Naive thymus-derived CD4-positive, alpha-beta T cell (primary cell): ENCODE data around the gene GPRIN1. TPM values are rescaled to one million over a fixed set of nuclear protein-coding genes. Genes with fewer than 3 reads are reported as not detected.
"Not testable (repeated sequence)": the region's sequence is repeated elsewhere in the genome, so short reads cannot be mapped to it uniquely, and the experiment has no call there.

Source experiments
- ATAC-seq: fragments of 150-1000 bp; cut with Tn5 transposase; 2 replicates; pipeline ENCODE4 v1.10.0; 2021; ENCODE audit warnings: mild to moderate bottlenecking, moderate library complexity
- CTCF ChIA-PET: fragments of 350-600 bp; sonication (Branson Sonifier 250); formaldehyde crosslinking; loops from one replicate; lab custom pipeline; 2021; ENCODE audit warnings: antibody characterized with exemption; lab: Charles Lee
- POLR2A ChIA-PET: fragments of 350-600 bp; sonication (Branson Sonifier 250); formaldehyde crosslinking; loops from one replicate; lab custom pipeline; 2021; ENCODE audit warnings: antibody characterized with exemption, inconsistent platforms; lab: Charles Lee
- DNase-seq, 9 donors: peaks; one replicate each; pipeline versions ENCODE4 v3.0.0 to v3.0.0-alpha.2; 2020 to 2022; ENCODE audit warnings: mixed read lengths in 1 of 9
- H3K27ac ChIP-seq: one replicate; pipeline ENCODE4 v1.7.0; 2013; ENCODE audit warnings: mild to moderate bottlenecking, low read depth, low read length, moderate library complexity
- H3K27me3 ChIP-seq, 2 donors: one replicate each; pipeline ENCODE4 v1.7.0; 2013; ENCODE audit warnings: low read length in 2 of 2, mild to moderate bottlenecking in 2 of 2, moderate library complexity in 2 of 2; ENCODE audit not compliant: control insufficient read depth in 2 of 2, insufficient read depth in 2 of 2
- H3K36me3 ChIP-seq, 3 experiments: 1 replicate in 2 of 3; 2 replicates in 1 of 3; pipeline ENCODE4 v1.7.0; 2013; ENCODE audit warnings: low read length in 3 of 3, mild to moderate bottlenecking in 3 of 3, moderate library complexity in 1 of 3; ENCODE audit not compliant: insufficient read depth in 3 of 3, control insufficient read depth in 2 of 3
- H3K4me1 ChIP-seq, 2 donors: one replicate each; pipeline ENCODE4 v1.7.0; 2013; ENCODE audit warnings: low read length in 2 of 2, mild to moderate bottlenecking in 2 of 2, moderate library complexity in 1 of 2; ENCODE audit not compliant: control insufficient read depth in 2 of 2, insufficient read depth in 2 of 2
- H3K4me3 ChIP-seq: 2 replicates; pipeline ENCODE4 v1.7.0; 2013; ENCODE audit warnings: mild to moderate bottlenecking, low read length
- H3K9me3 ChIP-seq, 3 experiments: 1 replicate in 2 of 3; 2 replicates in 1 of 3; pipeline ENCODE4 v1.7.0; 2013; ENCODE audit warnings: low read length in 3 of 3; ENCODE audit not compliant: control insufficient read depth in 2 of 3
- H3K27ac Mint-ChIP-seq, 9 donors: one replicate each; pipeline ENCODE4 v1.8.0; 2020 to 2022; ENCODE audit warnings: mixed read lengths in 9 of 9, mild to moderate bottlenecking in 8 of 9, moderate library complexity in 5 of 9, inconsistent platforms in 2 of 9
- H3K27me3 Mint-ChIP-seq, 5 donors: one replicate each; pipeline ENCODE4 v1.8.0; 2021 to 2022; ENCODE audit warnings: mixed read lengths in 5 of 5, mild to moderate bottlenecking in 1 of 5
- H3K36me3 Mint-ChIP-seq, 5 donors: one replicate each; pipeline ENCODE4 v1.8.0; 2020 to 2022; ENCODE audit warnings: mixed read lengths in 5 of 5, mild to moderate bottlenecking in 3 of 5, inconsistent platforms in 1 of 5
- H3K4me1 Mint-ChIP-seq, 7 donors: one replicate each; pipeline ENCODE4 v1.8.0; 2020 to 2022; ENCODE audit warnings: mixed read lengths in 7 of 7, mild to moderate bottlenecking in 3 of 7, inconsistent platforms in 1 of 7
- H3K4me3 Mint-ChIP-seq, 10 donors: one replicate each; pipeline ENCODE4 v1.8.0; 2020 to 2022; ENCODE audit warnings: mild to moderate bottlenecking in 10 of 10, mixed read lengths in 10 of 10, moderate library complexity in 6 of 10, inconsistent platforms in 2 of 10
- H3K9me3 Mint-ChIP-seq, 11 donors: one replicate each; pipeline ENCODE4 v1.8.0; 2020 to 2022; ENCODE audit warnings: mixed read lengths in 11 of 11, mild to moderate bottlenecking in 4 of 11, inconsistent platforms in 1 of 11, moderate library complexity in 1 of 11
- intact Hi-C, 2 donors: fragments of 100-400 bp; cut with micrococcal nuclease; formaldehyde crosslinking; loops; one replicate each; pipeline ENCODE4 v1.15.1; 2023
- polyA plus RNA-seq, 2 donors: library from polyadenylated mRNA; unstranded; fragments of 300-500 nt; fragmentation: Illumina TruSeq; gene quantifications; one replicate each; pipeline ENCODE4 v1.2.3, GENCODE V29; 2021
- total RNA-seq, 6 experiments: library from RNA in 5 of 6; stranded (reverse) in 5 of 6; gene quantifications; 1 replicate in 5 of 6; 2 replicates in 1 of 6; pipeline ENCODE4 v1.2.3 and lab custom pipeline; 2021 to 2026

Gene GPRIN1
- total and polyA plus RNA-seq, 7 experiments from 2014 or later, result 0.08 to 2.3 (median 0.32) TPM; not detected in 3

- H3K4me3 ChIP-seq, H3K36me3 Mint-ChIP-seq, ATAC-seq, H3K4me1 Mint-ChIP-seq, H3K9me3 Mint-ChIP-seq, DNase-seq, H3K27me3 ChIP-seq, H3K27ac Mint-ChIP-seq, H3K36me3 ChIP-seq, POLR2A ChIA-PET, H3K9me3 ChIP-seq, H3K4me1 ChIP-seq, H3K27ac ChIP-seq: not testable (repeated sequence)
- Mint-ChIP-seq H3K4me3 (peak overlapping the region in 1 of 10 donors; percentile 41), H3K27me3 (peaks cover 0 to 11% (median 0%) of the 10 kb centered on the region in 5 donors)
- intact Hi-C loops, result loop anchor here in 1 of 2 donors (5.0 kb wide), 1 partner anchor 363 kb away; the partner anchor contains the start of gene SIMC1
- CTCF ChIA-PET, result interaction anchor here (0.6 kb wide), 1 partner anchor 12 kb away, joined by 3 read pairs; no protein-coding TSS in a partner anchor
Observed at GRCh38 chr5:176599749-176600430, 10.1 kb downstream of the GPRIN1 start.

GRCh38 chr5:176597417-176598389 lies 12.3 kb downstream of the GPRIN1 start:
- no peaks in the 10 kb centered on the region for H3K27me3 ChIP-seq
- H3K27me3 Mint-ChIP-seq, result peaks cover 0 to 8% (median 0%) of the 10 kb centered on the region in 5 donors
- H3K9me3 Mint-ChIP-seq, result no peaks in the 10 kb centered on the region
- H3K4me1 Mint-ChIP-seq, result peaks cover 4 to 8% (median 6%) of the 10 kb centered on the region in 7 donors
- ATAC-seq (no peak), DNase-seq (peak in 2 of 9 donors; percentile 17 to 20)
- H3K9me3 ChIP-seq, result no peaks in the 10 kb centered on the region
- H3K27ac Mint-ChIP-seq, result no peak overlapping the region
- CTCF ChIA-PET, result interaction anchor here (0.6 to 2.8 kb wide), 5 partner anchors 19 to 868 kb away, joined by 3 to 20 read pairs (median 4); partner anchors contain the start of gene CLTB
- peak overlapping the region; percentile 21 for H3K27ac ChIP-seq
- no peaks in the 10 kb centered on the region for H3K36me3 ChIP-seq
- no peaks in the 10 kb centered on the region for H3K36me3 Mint-ChIP-seq
- POLR2A ChIA-PET, result interaction anchor here (1.1 kb wide), 1 partner anchor 53 kb away, joined by 3 read pairs; no protein-coding TSS in a partner anchor
- H3K4me1 ChIP-seq, result peaks cover 7% of the 10 kb centered on the region in 2 donors
- intact Hi-C loops, result loop anchor here (1.0 to 5.0 kb wide), 9 partner anchors 12 to 360 kb away; partner anchors contain the start of genes CLTB (in 2 of the 2), RNF44 (in 2 of the 2), KIAA1191 (in 1 of the 2) and SIMC1 (in 1 of the 2)
- peak overlapping the region; percentile 37 for H3K4me3 ChIP-seq
- peak overlapping the region; percentile 11 to 80 (median 46) for H3K4me3 Mint-ChIP-seq

DNA sequence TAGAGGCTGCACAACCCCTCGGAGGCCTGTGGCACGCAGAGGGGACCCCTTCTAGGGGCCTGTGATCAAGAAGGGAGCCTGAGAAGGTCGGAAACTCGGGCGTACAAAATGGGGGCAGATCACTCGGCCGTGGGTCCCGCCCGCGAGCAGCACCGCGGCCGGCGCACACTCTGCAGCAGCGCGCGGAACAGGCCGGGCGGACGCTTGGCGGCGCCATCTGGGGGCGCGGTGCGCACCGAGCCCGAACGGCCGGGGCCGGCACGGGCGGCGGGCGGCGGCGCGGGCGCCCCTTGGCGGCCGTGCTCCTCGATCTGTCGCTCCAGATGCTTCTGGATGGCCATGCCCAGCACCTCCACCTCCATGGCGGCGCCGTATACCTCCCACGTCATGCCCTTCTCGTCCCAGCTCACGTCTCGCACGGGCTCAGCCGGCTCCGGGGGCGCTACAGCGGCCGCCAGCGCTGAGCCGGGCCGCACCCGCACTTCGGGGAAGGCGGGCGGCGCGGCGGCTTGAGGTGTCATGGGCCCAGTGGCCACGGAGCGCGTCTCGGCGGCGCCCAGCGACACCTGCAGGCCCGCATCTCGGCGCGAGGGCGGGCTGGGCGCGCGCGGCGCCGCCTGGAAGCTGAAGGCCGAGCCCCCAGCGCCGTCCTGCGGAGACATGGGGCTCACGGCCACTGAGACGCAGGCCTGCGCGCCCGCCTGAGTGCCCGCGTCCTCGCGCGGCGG lies 13.1 kb downstream of the GPRIN1 start:
- ChIA-PET POLR2A (interaction anchor here (1.1 kb wide), 1 partner anchor 53 kb away, joined by 3 read pairs; no protein-coding TSS in a partner anchor), CTCF (interaction anchor here (0.6 to 2.8 kb wide), 11 partner anchors 18 to 867 kb away, joined by 3 to 20 read pairs (median 3); partner anchors contain the start of genes CLTB, FAF2 and TSPAN17)
- peak overlapping the region; percentile 21 for H3K27ac ChIP-seq
- Mint-ChIP-seq H3K36me3 (no peaks in the 10 kb centered on the region), H3K27me3 (peaks cover 0 to 4% (median 0%) of the 10 kb centered on the region in 5 donors), H3K27ac (peak overlapping the region in 7 of 9 donors; percentile 36 to 75 (median 50)), H3K4me1 (peaks cover 4 to 8% (median 6%) of the 10 kb centered on the region in 7 donors), H3K9me3 (no peaks in the 10 kb centered on the region), H3K4me3 (peak overlapping the region; percentile 69 to 83 (median 79))
- peak overlapping the region; percentile 41 for H3K4me3 ChIP-seq
- H3K27me3 ChIP-seq, result no peaks in the 10 kb centered on the region
- no peaks in the 10 kb centered on the region for H3K36me3 ChIP-seq
- intact Hi-C loops, result loop anchor here (1.0 to 5.0 kb wide), 9 partner anchors 12 to 360 kb away; partner anchors contain the start of genes CLTB (in 2 of the 2), RNF44 (in 2 of the 2), KIAA1191 (in 1 of the 2) and SIMC1 (in 1 of the 2)
- peaks cover 7% of the 10 kb centered on the region in 2 donors for H3K4me1 ChIP-seq
- no peaks in the 10 kb centered on the region for H3K9me3 ChIP-seq
- DNase-seq (peak; percentile 53 to 72 (median 67)), ATAC-seq (peak; percentile 88)

DNA sequence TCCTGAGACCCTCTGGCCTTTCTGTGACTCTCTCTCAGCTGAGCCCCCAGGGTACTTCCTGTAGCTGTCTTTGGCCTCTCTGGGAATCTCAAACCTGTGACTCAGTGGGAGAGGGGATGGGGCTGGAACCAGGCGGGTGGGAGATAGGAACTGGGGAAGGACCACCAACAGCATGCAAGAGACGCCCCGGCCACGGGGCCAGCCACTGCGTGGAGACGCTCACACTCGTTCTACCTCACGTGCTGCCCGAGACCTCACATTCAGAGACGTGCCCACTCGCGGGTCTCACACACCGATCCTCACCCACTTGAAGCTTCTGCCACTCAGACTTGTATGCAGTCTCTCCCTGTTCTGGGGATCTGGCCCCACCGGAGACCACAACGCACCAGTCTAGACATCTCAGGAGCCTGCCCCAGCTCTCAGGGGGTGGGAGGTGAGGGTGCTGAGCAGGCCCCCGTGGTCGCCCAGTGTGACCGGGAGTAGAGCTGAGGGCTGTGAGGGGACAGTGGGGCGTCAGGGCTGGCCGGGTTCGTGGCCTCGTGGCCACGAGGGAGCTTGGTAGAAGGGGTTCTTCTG lies 13.8 kb downstream of the GPRIN1 start:
- H3K27me3 Mint-ChIP-seq, result peaks cover 0 to 4% (median 0%) of the 10 kb centered on the region in 5 donors
- CTCF ChIA-PET, result interaction anchor here (0.7 to 2.8 kb wide), 10 partner anchors 9 to 866 kb away, joined by 3 to 20 read pairs (median 3); partner anchors contain the start of genes CLTB, FAF2 and TSPAN17
- H3K27ac ChIP-seq, result no peak overlapping the region
- no peaks in the 10 kb centered on the region for H3K9me3 ChIP-seq
- peak overlapping the region in 7 of 9 donors; percentile 22 to 75 (median 50) for H3K27ac Mint-ChIP-seq
- peak overlapping the region; percentile 69 to 83 (median 79) for H3K4me3 Mint-ChIP-seq
- H3K9me3 Mint-ChIP-seq, result no peaks in the 10 kb centered on the region
- H3K27me3 ChIP-seq, result no peaks in the 10 kb centered on the region
- POLR2A ChIA-PET, result interaction anchor here (1.1 kb wide), 1 partner anchor 52 kb away, joined by 3 read pairs; no protein-coding TSS in a partner anchor
- ATAC-seq (no peak), DNase-seq (no peak)
- peak overlapping the region; percentile 41 for H3K4me3 ChIP-seq
- H3K4me1 ChIP-seq, result peaks cover 7% of the 10 kb centered on the region in 2 donors
- H3K36me3 Mint-ChIP-seq, result no peaks in the 10 kb centered on the region
- peaks cover 4 to 8% (median 6%) of the 10 kb centered on the region in 7 donors for H3K4me1 Mint-ChIP-seq
- intact Hi-C loops, result loop anchor here (2.0 to 5.0 kb wide), 4 partner anchors 51 to 359 kb away; partner anchors contain the start of genes RNF44 (in 2 of the 2), KIAA1191 (in 1 of the 2), SIMC1 (in 1 of the 2) and TSPAN17 (in 1 of the 2)
- no peaks in the 10 kb centered on the region for H3K36me3 ChIP-seq

DNA sequence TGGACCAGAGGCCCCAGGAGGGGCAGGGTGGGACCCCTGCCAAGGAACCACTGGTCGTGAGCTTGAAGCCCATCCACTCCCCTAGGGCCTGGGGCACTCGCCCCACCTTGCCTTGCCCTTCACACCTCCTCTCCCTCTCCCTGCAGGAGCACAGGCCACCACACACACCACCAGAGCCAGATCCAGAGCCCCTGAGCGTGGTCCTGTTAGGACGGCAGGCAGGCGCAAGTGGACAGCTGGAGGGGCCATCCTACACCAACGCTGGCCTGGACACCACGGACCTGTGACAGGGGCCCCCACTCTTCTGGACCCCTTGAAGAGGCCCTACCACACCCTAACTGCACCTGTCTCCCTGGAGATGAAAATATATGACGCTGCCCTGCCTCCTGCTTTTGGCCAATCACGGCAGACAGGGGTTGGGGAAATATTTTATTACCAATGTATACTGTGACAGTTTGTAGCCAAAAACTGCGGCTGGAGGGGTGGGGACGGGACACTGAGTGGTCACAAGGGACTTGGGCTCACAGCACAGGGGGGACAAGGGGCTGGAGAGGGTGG lies 14.5 kb downstream of the GPRIN1 start:
- Mint-ChIP-seq H3K4me3 (peak overlapping the region in 3 of 10 donors; percentile 29 to 80 (median 74)), H3K27ac (peak overlapping the region in 1 of 9 donors; percentile 74), H3K4me1 (peaks cover 4 to 8% (median 6%) of the 10 kb centered on the region in 7 donors), H3K9me3 (no peaks in the 10 kb centered on the region), H3K36me3 (no peaks in the 10 kb centered on the region), H3K27me3 (peaks cover 0 to 4% (median 0%) of the 10 kb centered on the region in 5 donors)
- no peak overlapping the region for H3K4me3 ChIP-seq
- no peak for DNase-seq
- no peaks in the 10 kb centered on the region for H3K36me3 ChIP-seq
- no peak overlapping the region for H3K27ac ChIP-seq
- peaks cover 7% of the 10 kb centered on the region in 2 donors for H3K4me1 ChIP-seq
- POLR2A ChIA-PET, result no interaction called here
- H3K9me3 ChIP-seq, result no peaks in the 10 kb centered on the region
- CTCF ChIA-PET, result interaction anchor here (0.8 to 2.8 kb wide), 7 partner anchors 8 to 866 kb away, joined by 3 to 20 read pairs (median 3); partner anchors contain the start of genes CLTB and FAF2
- ATAC-seq, result no peak
- H3K27me3 ChIP-seq, result no peaks in the 10 kb centered on the region
- intact Hi-C loops, result loop anchor here in 1 of 2 donors (5.0 kb wide), 1 partner anchor 358 kb away; the partner anchor contains the start of gene SIMC1
